ENCODE results near the gene INTS11. TPM values are rescaled to one million over a fixed set of nuclear protein-coding genes. Genes with fewer than 3 reads are reported as not detected.

Gene INTS11
- total and polyA plus RNA-seq, 2 of the 8 experiments (the other 6 are each of a cell fraction or from before 2014, with no cell fraction given) = 113 to 243 TPM

DNA sequence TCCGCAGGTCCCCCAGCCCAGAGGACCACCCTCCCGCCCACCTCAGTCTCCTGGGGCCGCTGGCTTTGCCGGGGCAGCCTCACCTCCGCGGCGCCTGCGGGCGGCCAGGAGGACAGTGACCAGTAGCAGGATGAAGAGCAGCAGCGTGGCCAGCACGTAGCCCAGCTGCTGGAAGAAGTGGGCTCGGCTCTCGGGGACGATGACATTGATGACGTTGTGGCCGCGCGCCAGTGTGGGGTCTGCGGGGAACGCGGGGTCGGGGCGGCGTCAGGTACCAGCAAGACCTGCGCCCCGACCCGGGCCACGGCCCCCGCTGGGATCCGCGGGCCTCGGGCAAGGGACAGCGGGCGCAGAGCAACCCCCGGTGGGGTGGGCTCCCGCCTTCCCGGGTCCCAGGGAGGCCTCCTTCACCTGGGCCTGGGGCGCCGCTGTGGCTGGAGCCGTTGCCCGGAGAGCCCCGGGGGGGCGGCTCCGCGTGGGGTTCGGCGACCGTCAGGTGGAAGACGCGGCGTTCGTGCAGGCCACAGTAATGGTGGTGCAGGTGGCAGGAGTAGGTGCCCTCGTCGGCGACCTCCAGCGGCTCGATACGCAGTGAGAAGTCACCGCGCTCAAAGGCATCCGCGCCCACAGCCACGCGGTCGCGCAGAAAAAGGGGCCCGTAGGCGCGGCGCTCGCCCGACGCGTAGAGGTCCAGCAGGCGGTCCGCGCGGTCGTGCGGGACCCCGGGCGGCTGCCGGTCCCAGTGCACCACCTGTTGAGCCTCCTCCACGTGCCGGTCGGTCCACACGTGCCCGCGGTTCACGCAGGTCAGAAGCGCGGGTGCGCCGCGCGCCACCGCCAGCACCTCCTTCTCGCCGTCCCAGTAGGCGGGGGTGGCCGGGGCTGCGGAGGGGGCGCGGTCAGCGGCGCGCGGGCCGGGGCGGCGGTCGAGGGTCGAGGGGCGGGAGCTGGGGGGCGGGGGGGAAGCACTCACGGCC, 30.1 kb upstream of the INTS11 start:
- H2AFZ ChIP-seq (ENCODE audit: low read length) = no peak overlapping the region
- no peak overlapping the region for H2BK120ac ChIP-seq (replicated peaks; ENCODE audit: low read depth, low read length)
- peak overlapping the region; percentile 91 for H3K4ac ChIP-seq (replicated peaks; ENCODE audit: insufficient read length, low read depth, low read length)
- H2BK12ac ChIP-seq (ENCODE audit: low read depth, low read length) = peak overlapping the region; percentile 39; the same call in 1 of the 2 replicates
- no peaks in the 10 kb centered on the region for H3K79me1 ChIP-seq (ENCODE audit: low read depth, low read length)
- H2AK5ac ChIP-seq (ENCODE audit: low read depth, low read length) = peak overlapping the region; percentile 65; the same call in 1 of the 2 replicates
- peak in 1 of 2 experiments; percentile 69 for DNase-seq (ENCODE audit: low read depth in 1 of 2, low spot score in 2 of 2)
- peaks cover 0 to 6% of the 10 kb centered on the region in 2 experiments for H4K20me1 ChIP-seq (replicated peaks in 1 of 2; ENCODE audit: control insufficient read depth in 1 of 2, insufficient read depth in 2 of 2, low read length in 2 of 2)
- H3K9me3 ChIP-seq (ENCODE audit: insufficient read depth in 2 of 2, low read depth in 1 of 2, low read length in 1 of 2) = no peaks in the 10 kb centered on the region
- H3K18ac ChIP-seq (ENCODE audit: extremely low read depth, low read length) = peak overlapping the region; percentile 52
- WGBS, 2 experiments (ENCODE audit: extremely low coverage in 1 of 2, insufficient coverage in 1 of 2, insufficient read length in 1 of 2, insufficient replicate concordance in 2 of 2, low coverage in 1 of 2, low lambda C conversion rate in 2 of 2, missing lambda C conversion rate in 1 of 2) = 9% methylated on average over 72 of the region's 116 CpGs; no CpG with 5 or more reads in 1 of the 2 experiments
- H4K5ac ChIP-seq (ENCODE audit: insufficient read length, low read depth, low read length) = no peak overlapping the region
- no peak overlapping the region for H3K56ac ChIP-seq (replicated peaks; ENCODE audit: insufficient read length, low read depth, low read length)
- POLR2A ChIA-PET (ENCODE audit: partially characterized antibody) = interaction anchor here (0.8 to 5.1 kb wide), 10 partner anchors 9 to 83 kb away, joined by 3 to 80 read pairs (median 4); partner anchors contain the start of gene AURKAIP1
- no peak for FAIRE-seq
- no peak overlapping the region for H3K27ac ChIP-seq (ENCODE audit: low read depth, low read length)
- H3K4me2 ChIP-seq (ENCODE audit: insufficient read depth in 1 of 2, low read depth in 2 of 2, low read length in 2 of 2) = peak overlapping the region; percentile 69 to 95
- H3K23me2 ChIP-seq (ENCODE audit: low read depth, low read length) = peaks cover 17% of the 10 kb centered on the region; the same call in 1 of the 2 replicates
- no peak overlapping the region for H3K9ac ChIP-seq (replicated peaks in 1 of 4; ENCODE audit: extremely low read depth in 1 of 4, low read depth in 3 of 4, low read length in 3 of 4)
- H3K23ac ChIP-seq (ENCODE audit: insufficient read length) = no peak overlapping the region
- peak overlapping the region; percentile 88; the same call in 1 of the 2 replicates for H2BK15ac ChIP-seq (ENCODE audit: low read length)
- no peak overlapping the region for H3K14ac ChIP-seq (ENCODE audit: insufficient read length)
- H3K79me2 ChIP-seq (ENCODE audit: control insufficient read depth in 1 of 2, insufficient read depth in 2 of 2, low read length in 2 of 2) = no peaks in the 10 kb centered on the region
- CTCF ChIA-PET (ENCODE audit: partially characterized antibody) = interaction anchor here (1.0 to 3.4 kb wide), 4 partner anchors 11 to 20 kb away, joined by 3 to 40 read pairs (median 4); partner anchors contain the start of gene AURKAIP1
- H3K4me1 ChIP-seq (replicated peaks in 1 of 4; ENCODE audit: control insufficient read depth in 3 of 4, insufficient read depth in 4 of 4, low read length in 3 of 4) = peaks cover 2 to 48% (median 38%) of the 10 kb centered on the region in 4 experiments
- peak overlapping the region; percentile 60; the same call in 1 of the 2 replicates for H2BK5ac ChIP-seq (ENCODE audit: low read depth, low read length)
- peaks cover 9 to 17% (median 14%) of the 10 kb centered on the region in 4 experiments for H3K27me3 ChIP-seq (replicated peaks in 1 of 4; ENCODE audit: control insufficient read depth in 3 of 4, extremely low read depth in 1 of 4, insufficient read depth in 3 of 4, low read length in 3 of 4)
- H4K8ac ChIP-seq (ENCODE audit: extremely low read depth, insufficient read depth, low read length) = peak overlapping the region; percentile 7
- peak overlapping the region; percentile 68 for H4K91ac ChIP-seq (replicated peaks; ENCODE audit: insufficient read length, low read length)
- peak overlapping the region; percentile 23 to 61 (median 29) for H3K4me3 ChIP-seq (ENCODE audit: extremely low read depth in 1 of 4, insufficient read depth in 2 of 4, low read depth in 3 of 4, low read length in 4 of 4)
- H2BK20ac ChIP-seq (ENCODE audit: low read length) = no peak overlapping the region
- H3K36me3 ChIP-seq (ENCODE audit: control insufficient read depth in 2 of 4, insufficient read depth in 4 of 4, low read length in 3 of 4) = no peaks in the 10 kb centered on the region
- TF ChIP-seq CBX8 (IDR thresholded peaks at IDR 0.05; ENCODE audit: borderline replicate concordance, low read depth, low read length) (no peak), SUZ12 (IDR thresholded peaks at IDR 0.05; ENCODE audit: low read length) (0 out of 2 replicates have a peak, but pooled peaks have one; percentile 37), TBP (IDR thresholded peaks at IDR 0.05; ENCODE audit: low read depth, low read length) (no peak), CREB1 (IDR thresholded peaks at IDR 0.05) (peak; percentile 78), ZNF274 (IDR thresholded peaks at IDR 0.05; ENCODE audit: borderline replicate concordance, extremely low read depth, low read length) (no peak), EP300 (IDR thresholded peaks at IDR 0.05; ENCODE audit: borderline replicate concordance in 1 of 2, low read depth in 2 of 2, low read length in 2 of 2) (no peak), BACH1 (IDR thresholded peaks at IDR 0.05; ENCODE audit: low read length) (peak; percentile 45; the same call in 1 of the 2 replicates)
- TF ChIP-seq, protein P1, sequence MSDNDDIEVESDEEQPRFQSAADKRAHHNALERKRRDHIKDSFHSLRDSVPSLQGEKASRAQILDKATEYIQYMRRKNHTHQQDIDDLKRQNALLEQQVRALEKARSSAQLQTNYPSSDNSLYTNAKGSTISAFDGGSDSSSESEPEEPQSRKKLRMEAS (IDR thresholded peaks at IDR 0.05) = 0 out of 2 replicates have a peak, but pooled peaks have one; percentile 25
- TF ChIP-seq, protein P2, sequence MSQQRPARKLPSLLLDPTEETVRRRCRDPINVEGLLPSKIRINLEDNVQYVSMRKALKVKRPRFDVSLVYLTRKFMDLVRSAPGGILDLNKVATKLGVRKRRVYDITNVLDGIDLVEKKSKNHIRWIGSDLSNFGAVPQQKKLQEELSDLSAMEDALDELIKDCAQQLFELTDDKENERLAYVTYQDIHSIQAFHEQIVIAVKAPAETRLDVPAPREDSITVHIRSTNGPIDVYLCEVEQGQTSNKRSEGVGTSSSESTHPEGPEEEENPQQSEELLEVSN (IDR thresholded peaks at IDR 0.05) = peak; percentile 16

Data from H1 (cell line).